T-cell (primary cell): ENCODE measurements around the gene JPH3. TPM values are rescaled to one million over a fixed set of nuclear protein-coding genes. Genes with fewer than 3 reads are reported as not detected.

Source experiments
- ATAC-seq, 4 experiments: fragments of 200-7000 bp in 3 of 4; fragments of 150-1000 bp in 1 of 4; cut with Tn5 transposase; replicated peaks in 1 of 4; 1 replicate in 3 of 4; 2 replicates in 1 of 4; pipeline ENCODE4 v1.10.0; 2021; ENCODE audit warnings: moderate library complexity in 3 of 4, mild to moderate bottlenecking in 2 of 4, moderate number of reproducible peaks in 1 of 4
- CTCF ChIA-PET, 2 donors: fragments of 300-600 bp; sonication (Branson Sonifier 250); formaldehyde crosslinking; loops; one replicate each; lab custom pipeline; 2022; ENCODE audit warnings: antibody characterized with exemption in 2 of 2; lab: Charles Lee
- POLR2A ChIA-PET, 2 donors: fragments of 300-600 bp; sonication (Branson Sonifier 250); formaldehyde crosslinking; loops; one replicate each; lab custom pipeline; 2022; ENCODE audit warnings: antibody characterized with exemption in 2 of 2; lab: Charles Lee
- DNase-seq, 35 experiments: peaks; one replicate each; pipeline versions ENCODE4 v3.0.0 to v3.0.0-alpha.2; 2013 to 2023
- H3K27ac ChIP-seq: one replicate; pipeline ENCODE4 v1.5.1; 2013; ENCODE audit warnings: low read length
- H3K27me3 ChIP-seq, 2 experiments: replicated peaks in 1 of 2; 1 replicate in 1 of 2; 2 replicates in 1 of 2; pipeline versions ENCODE4 v1.6.1 to v1.7.0; 2013; ENCODE audit warnings: low read length in 1 of 2, mixed read lengths in 1 of 2; ENCODE audit not compliant: control insufficient read depth in 2 of 2, insufficient read depth in 2 of 2; ENCODE audit errors: extremely low read depth in 1 of 2
- H3K36me3 ChIP-seq, 2 donors: 1 replicate in 1 of 2; 2 replicates in 1 of 2; pipeline versions ENCODE4 v1.6.1 to v1.7.0; 2013; ENCODE audit warnings: low read length in 1 of 2; ENCODE audit not compliant: control insufficient read depth in 2 of 2, insufficient read depth in 1 of 2; ENCODE audit errors: extremely low read depth in 1 of 2
- H3K4me1 ChIP-seq, 2 experiments: 1 replicate in 1 of 2; 2 replicates in 1 of 2; pipeline versions ENCODE4 v1.6.1 to v1.7.0; 2013; ENCODE audit warnings: low read length in 2 of 2, mixed read lengths in 1 of 2; ENCODE audit not compliant: insufficient read depth in 2 of 2, control insufficient read depth in 1 of 2; ENCODE audit errors: extremely low read depth in 1 of 2
- H3K4me3 ChIP-seq, 2 donors: 1 replicate in 1 of 2; 2 replicates in 1 of 2; pipeline versions ENCODE4 v1.5.1 to v1.7.0; 2013; ENCODE audit warnings: mild to moderate bottlenecking in 2 of 2, low read length in 1 of 2, moderate library complexity in 1 of 2; ENCODE audit not compliant: control insufficient read depth in 1 of 2; ENCODE audit errors: extremely low read depth in 1 of 2
- H3K9me3 ChIP-seq: 2 replicates; pipeline ENCODE4 v1.7.0; 2013
- H3K27ac Mint-ChIP-seq, 2 donors: one replicate each; pipeline ENCODE4 v1.8.0; 2020 to 2021; ENCODE audit warnings: mild to moderate bottlenecking in 2 of 2, mixed read lengths in 2 of 2
- H3K27me3 Mint-ChIP-seq, 2 donors: one replicate each; pipeline ENCODE4 v1.8.0; 2021 to 2022; ENCODE audit warnings: mixed read lengths in 2 of 2
- H3K36me3 Mint-ChIP-seq: one replicate; pipeline ENCODE4 v1.8.0; 2021; ENCODE audit warnings: mixed read lengths
- H3K4me1 Mint-ChIP-seq, 3 donors: one replicate each; pipeline ENCODE4 v1.8.0; 2020 to 2022; ENCODE audit warnings: mixed read lengths in 3 of 3, mild to moderate bottlenecking in 1 of 3
- H3K4me3 Mint-ChIP-seq, 3 donors: one replicate each; pipeline ENCODE4 v1.8.0; 2020 to 2022; ENCODE audit warnings: mild to moderate bottlenecking in 3 of 3, mixed read lengths in 3 of 3, moderate library complexity in 3 of 3
- H3K9me3 Mint-ChIP-seq, 3 donors: one replicate each; pipeline ENCODE4 v1.8.0; 2020 to 2022; ENCODE audit warnings: mixed read lengths in 3 of 3
- WGBS: methylation state at CpG from one replicate; pipeline ENCODE4 v1.1.5; 2013; ENCODE audit warnings: missing lambda C conversion rate; ENCODE audit not compliant: insufficient coverage; 5-methylcytosine and 5-hydroxymethylcytosine counted together
- total RNA-seq, 35 experiments: library from RNA in 6 of 35; stranded (reverse) in 6 of 35; fragments of 120-200 nt in 1 of 35; gene quantifications; one replicate each; pipeline versions ENCODE4 v1.2.1 to v1.2.4 and lab custom pipeline; 2013 to 2026

Gene JPH3
- total RNA-seq, 5 donors from 2014 or later (not counting 1 experiment from before 2014, with no cell fraction given): not detected

GRCh38 chr16:87666919-87667318 lies 64.6 kb downstream of the JPH3 start:
- Histone ChIP-seq H3K4me1 (no peaks in the 10 kb centered on the region), H3K4me3 (no peak overlapping the region), H3K9me3 (no peaks in the 10 kb centered on the region), H3K27ac (no peak overlapping the region), H3K36me3 (no peaks in the 10 kb centered on the region), H3K27me3 (peaks cover 0 to 40% of the 10 kb centered on the region in 2 experiments)
- H3K27ac Mint-ChIP-seq: no peak overlapping the region
- ChIA-PET POLR2A (no interaction called here), CTCF (interaction anchor here in 1 of 2 donors (0.5 kb wide), 1 partner anchor 112 kb away, joined by 4 read pairs; no protein-coding TSS in a partner anchor)
- H3K4me1 Mint-ChIP-seq: peaks cover 0 to 1% (median 0%) of the 10 kb centered on the region in 3 donors
- WGBS: 70% methylated on average over 15 of the region's 16 CpGs
- ATAC-seq: no peak
- H3K4me3 Mint-ChIP-seq: no peak overlapping the region
- no peaks in the 10 kb centered on the region for H3K36me3 Mint-ChIP-seq
- peaks cover 0 to 16% of the 10 kb centered on the region in 2 donors for H3K27me3 Mint-ChIP-seq
- DNase-seq: no peak
- H3K9me3 Mint-ChIP-seq: no peaks in the 10 kb centered on the region

DNA sequence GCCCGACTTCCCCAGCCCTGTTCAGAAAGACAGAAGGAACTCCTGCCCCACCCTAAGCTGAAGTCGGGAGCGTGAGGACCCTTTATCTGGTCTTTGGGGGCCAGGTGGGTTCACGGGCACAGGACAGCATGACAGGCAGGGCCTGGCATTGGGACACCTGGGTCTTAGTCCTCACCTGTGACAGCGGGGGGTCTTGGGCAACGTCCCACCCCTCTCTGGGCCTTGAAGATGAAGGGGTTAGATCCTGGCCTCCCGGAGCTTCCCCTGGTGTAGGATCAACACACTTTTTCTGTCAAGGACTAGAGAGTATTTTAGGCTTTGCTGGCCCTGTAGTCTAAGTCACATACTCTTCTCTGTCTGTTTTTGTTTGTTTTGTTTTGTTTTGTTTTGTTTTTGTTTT lies 65.1 kb downstream of the JPH3 start:
- Mint-ChIP-seq H3K9me3 (no peaks in the 10 kb centered on the region), H3K27me3 (peaks cover 0 to 11% of the 10 kb centered on the region in 2 donors), H3K4me3 (no peak overlapping the region), H3K4me1 (no peaks in the 10 kb centered on the region), H3K36me3 (no peaks in the 10 kb centered on the region), H3K27ac (no peak overlapping the region)
- no peaks in the 10 kb centered on the region for H3K4me1 ChIP-seq
- H3K9me3 ChIP-seq: no peaks in the 10 kb centered on the region
- H3K4me3 ChIP-seq: no peak overlapping the region
- peaks cover 0 to 37% of the 10 kb centered on the region in 2 experiments for H3K27me3 ChIP-seq
- no peak overlapping the region for H3K27ac ChIP-seq
- DNase-seq (no peak), ATAC-seq (no peak)
- CTCF ChIA-PET: no interaction called here
- 74% methylated on average over 6 of the region's 7 CpGs for WGBS
- H3K36me3 ChIP-seq: no peaks in the 10 kb centered on the region
- POLR2A ChIA-PET: no interaction called here

GRCh38 chr16:87667946-87668345 lies 65.6 kb downstream of the JPH3 start:
- no peak overlapping the region for H3K4me3 ChIP-seq
- no peak for DNase-seq
- Mint-ChIP-seq H3K36me3 (no peaks in the 10 kb centered on the region), H3K4me3 (no peak overlapping the region), H3K4me1 (no peaks in the 10 kb centered on the region), H3K27me3 (peaks cover 0 to 8% of the 10 kb centered on the region in 2 donors), H3K9me3 (no peaks in the 10 kb centered on the region), H3K27ac (no peak overlapping the region)
- no peaks in the 10 kb centered on the region for H3K4me1 ChIP-seq
- no peaks in the 10 kb centered on the region for H3K9me3 ChIP-seq
- WGBS: 90% methylated on average over 19 of the region's 19 CpGs
- POLR2A ChIA-PET: no interaction called here
- no peak for ATAC-seq
- H3K27ac ChIP-seq: no peak overlapping the region
- peaks cover 0 to 34% of the 10 kb centered on the region in 2 experiments for H3K27me3 ChIP-seq
- CTCF ChIA-PET: no interaction called here
- no peaks in the 10 kb centered on the region for H3K36me3 ChIP-seq

- CTCF ChIA-PET: no interaction called here
- DNase-seq: no peak
- POLR2A ChIA-PET: no interaction called here
- no peak for ATAC-seq
- Histone ChIP-seq H3K4me3 (no peak overlapping the region), H3K4me1 (no peaks in the 10 kb centered on the region), H3K27ac (no peak overlapping the region), H3K36me3 (no peaks in the 10 kb centered on the region), H3K9me3 (no peaks in the 10 kb centered on the region), H3K27me3 (peaks cover 0 to 32% of the 10 kb centered on the region in 2 experiments)
- 66% methylated on average over 11 of the region's 21 CpGs for WGBS
- Mint-ChIP-seq H3K27me3 (peaks cover 0 to 2% of the 10 kb centered on the region in 2 donors), H3K4me1 (no peaks in the 10 kb centered on the region), H3K36me3 (no peaks in the 10 kb centered on the region), H3K27ac (no peak overlapping the region), H3K9me3 (no peaks in the 10 kb centered on the region), H3K4me3 (no peak overlapping the region)
These were observed 67.4 kb downstream of the JPH3 start for GRCh38 chr16:87669672-87670071.

GRCh38 chr16:87671221-87671620 lies 68.9 kb downstream of the JPH3 start:
- DNase-seq (no peak), ATAC-seq (no peak)
- Mint-ChIP-seq H3K27me3 (peaks cover 0 to 5% of the 10 kb centered on the region in 2 donors), H3K27ac (no peak overlapping the region), H3K4me1 (no peaks in the 10 kb centered on the region), H3K4me3 (no peak overlapping the region), H3K36me3 (no peaks in the 10 kb centered on the region), H3K9me3 (no peaks in the 10 kb centered on the region)
- CTCF ChIA-PET: no interaction called here
- no peaks in the 10 kb centered on the region for H3K9me3 ChIP-seq
- no peaks in the 10 kb centered on the region for H3K4me1 ChIP-seq
- H3K27ac ChIP-seq: no peak overlapping the region
- peaks cover 0 to 29% of the 10 kb centered on the region in 2 experiments for H3K27me3 ChIP-seq
- 83% methylated on average over 11 of the region's 13 CpGs for WGBS
- H3K36me3 ChIP-seq: no peaks in the 10 kb centered on the region
- no peak overlapping the region for H3K4me3 ChIP-seq
- POLR2A ChIA-PET: interaction anchor here in 1 of 2 donors (0.6 kb wide), 1 partner anchor 57 kb away, joined by 3 read pairs; no protein-coding TSS in a partner anchor

DNA sequence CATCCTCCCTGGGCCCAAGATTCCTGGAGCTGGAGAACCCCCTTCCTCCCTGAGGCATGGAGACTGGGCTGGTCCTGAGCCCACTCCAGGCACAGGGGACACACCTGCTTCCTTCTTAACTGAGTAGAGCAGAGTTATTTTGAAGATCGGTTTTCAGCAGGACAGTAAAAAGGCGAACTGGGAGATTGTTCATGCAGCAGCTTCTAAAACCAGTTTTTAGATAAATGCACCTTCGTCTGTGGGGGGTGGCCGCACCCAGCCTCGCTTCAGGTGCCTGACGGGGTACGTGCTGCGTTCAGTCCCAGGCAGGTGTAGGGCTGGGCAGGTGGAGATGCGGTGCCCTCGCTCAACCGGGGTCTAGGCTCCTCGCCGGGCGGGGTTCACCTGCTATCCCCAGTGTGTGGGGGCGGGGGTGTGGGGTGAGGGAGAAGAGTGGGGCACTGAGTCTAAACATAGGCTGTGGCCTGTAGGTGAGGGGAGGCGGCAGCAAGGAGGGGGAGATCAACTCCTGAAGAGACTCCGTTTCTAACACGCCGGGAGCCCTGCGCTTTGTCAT lies 69.5 kb downstream of the JPH3 start:
- H3K9me3 Mint-ChIP-seq: no peaks in the 10 kb centered on the region
- no peaks in the 10 kb centered on the region for H3K4me1 Mint-ChIP-seq
- H3K9me3 ChIP-seq: no peaks in the 10 kb centered on the region
- no peak for DNase-seq
- no peak overlapping the region for H3K4me3 Mint-ChIP-seq
- no peak overlapping the region for H3K4me3 ChIP-seq
- H3K36me3 Mint-ChIP-seq: no peaks in the 10 kb centered on the region
- 87% methylated on average over 9 of the region's 20 CpGs for WGBS
- H3K27me3 ChIP-seq: peaks cover 0 to 28% of the 10 kb centered on the region in 2 experiments
- no peaks in the 10 kb centered on the region for H3K4me1 ChIP-seq
- CTCF ChIA-PET: no interaction called here
- no peaks in the 10 kb centered on the region for H3K36me3 ChIP-seq
- no peak overlapping the region for H3K27ac Mint-ChIP-seq
- no peak overlapping the region for H3K27ac ChIP-seq
- peaks cover 0 to 5% of the 10 kb centered on the region in 2 donors for H3K27me3 Mint-ChIP-seq
- POLR2A ChIA-PET: no interaction called here
- no peak for ATAC-seq
